NCI-H345 (cell line): ENCODE measurements around the gene ZFYVE28.

Experiments
- DNase-seq: peaks from one replicate; lab custom pipeline; 2025; lab: John Stamatoyannopoulos, UW

Gene ZFYVE28

DNA sequence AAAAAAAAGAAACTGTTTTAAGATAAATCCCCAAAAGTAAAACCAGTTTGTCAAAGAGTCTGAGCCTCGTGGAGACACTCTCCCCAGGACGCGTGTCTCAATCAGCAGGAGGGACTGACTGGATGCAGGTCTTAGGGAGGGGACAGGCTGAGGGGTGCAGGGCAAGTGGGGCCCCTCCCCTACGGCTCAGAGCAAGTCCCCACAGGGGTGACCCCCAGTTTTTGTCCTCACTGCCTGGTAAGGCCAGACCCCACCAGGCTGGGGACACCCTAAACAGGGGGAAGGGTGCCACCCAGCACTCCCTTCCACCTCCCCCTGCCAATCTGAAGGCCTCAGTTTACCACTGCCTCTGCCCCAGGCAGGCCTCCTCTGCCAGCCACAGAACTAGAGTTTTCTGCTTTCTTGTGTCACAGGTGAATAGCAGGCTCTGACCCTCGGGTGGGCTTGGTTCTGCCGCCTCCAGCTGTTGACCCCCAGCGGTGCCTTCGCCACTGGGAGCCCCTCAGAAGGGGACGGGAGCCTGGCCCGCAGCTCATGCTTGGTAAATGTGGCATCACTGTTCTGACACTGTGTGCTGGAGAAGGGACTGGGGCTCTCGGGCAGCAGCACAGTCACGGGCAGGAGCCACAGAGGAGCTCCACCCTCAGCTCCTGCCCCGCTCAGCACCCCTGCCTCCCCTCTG, 86.8 kb downstream of the ZFYVE28 start:
- DNase-seq: no peak

DNA sequence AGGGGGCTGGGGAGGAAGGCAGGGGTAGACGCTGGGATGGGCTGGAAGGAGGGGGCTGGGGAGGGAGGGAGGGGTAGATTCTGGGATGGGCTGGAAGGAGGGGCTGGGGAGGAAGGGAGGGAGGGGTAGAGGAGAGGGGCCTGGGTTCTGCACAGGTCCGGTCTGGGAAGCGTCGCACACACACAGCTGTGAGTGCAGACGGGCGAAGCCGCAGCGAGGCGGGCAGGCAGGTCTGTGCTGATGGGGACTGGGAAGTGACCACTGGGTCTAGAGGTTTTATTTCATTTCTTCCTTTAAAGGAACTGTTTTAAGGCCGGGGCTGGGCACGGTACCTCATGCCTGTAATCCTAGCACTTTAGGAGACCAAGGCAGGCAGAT, 87.4 kb downstream of the ZFYVE28 start:
- DNase-seq: no peak

DNA sequence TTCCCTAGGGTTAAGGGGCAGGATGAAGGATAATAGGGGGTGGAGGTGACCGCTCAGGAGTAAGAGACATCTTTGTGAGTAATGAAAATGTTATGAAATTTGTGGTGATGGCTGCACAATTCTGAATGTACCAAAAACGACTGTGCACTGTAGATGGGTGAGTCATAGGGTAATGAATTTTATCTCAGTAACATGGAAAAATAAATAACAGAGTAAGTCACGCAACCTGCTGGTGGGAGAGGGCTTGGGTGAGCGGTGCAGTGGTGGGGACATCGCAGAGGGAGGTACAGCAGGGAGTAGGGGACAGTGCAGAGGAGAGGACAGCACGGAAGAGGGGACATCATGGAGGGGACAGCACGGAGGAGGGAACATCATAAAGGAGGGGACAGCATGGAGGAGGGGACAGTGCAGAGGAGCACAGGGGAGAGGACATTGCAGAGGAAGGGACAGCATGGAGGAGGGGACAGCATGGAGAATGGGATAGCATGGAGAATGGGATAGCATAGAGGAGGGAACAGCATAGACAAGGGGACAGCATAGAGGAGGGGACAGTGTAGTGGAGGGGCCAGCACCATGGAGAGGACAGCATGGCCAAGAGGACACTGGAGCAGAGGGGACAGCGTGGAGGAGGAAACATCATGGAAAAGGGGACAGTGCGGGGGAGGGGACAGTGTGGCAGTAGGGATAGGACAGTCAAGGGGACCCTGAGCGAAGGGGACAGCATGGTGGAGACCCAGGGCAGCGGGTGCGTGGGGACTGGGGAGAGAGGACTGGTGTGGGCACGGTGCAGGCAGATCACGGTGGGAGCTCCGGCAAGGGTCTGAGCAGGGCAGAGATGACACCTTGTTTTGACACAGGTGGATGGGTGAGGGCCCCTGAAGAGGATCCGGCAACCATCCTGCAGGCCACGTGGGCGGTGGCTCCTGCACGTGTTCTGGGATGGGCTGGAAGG, 88.1 kb downstream of the ZFYVE28 start:
- no peak for DNase-seq

- no peak for DNase-seq
Measured at GRCh38 chr4:2327579-2327978, 90.9 kb downstream of the ZFYVE28 start.

DNA sequence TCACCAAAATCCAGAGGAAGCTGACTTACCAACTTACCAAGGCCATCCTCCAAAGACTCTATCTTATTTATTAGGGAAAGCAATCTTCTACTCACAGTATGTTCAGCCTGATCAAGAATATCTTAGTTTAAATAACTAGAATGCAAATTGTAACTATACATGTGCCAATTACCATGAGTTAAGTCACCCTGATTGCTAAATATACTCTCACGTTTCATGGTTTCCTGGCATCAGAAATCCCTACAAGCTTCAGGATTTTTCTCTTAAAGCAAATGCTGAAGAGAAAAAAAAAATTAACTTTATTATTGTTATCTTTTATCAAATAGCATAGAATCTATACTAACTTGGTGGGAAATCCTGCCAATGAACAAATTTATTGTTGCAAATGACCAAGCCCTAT, 93.6 kb downstream of the ZFYVE28 start:
- no peak for DNase-seq

DNA sequence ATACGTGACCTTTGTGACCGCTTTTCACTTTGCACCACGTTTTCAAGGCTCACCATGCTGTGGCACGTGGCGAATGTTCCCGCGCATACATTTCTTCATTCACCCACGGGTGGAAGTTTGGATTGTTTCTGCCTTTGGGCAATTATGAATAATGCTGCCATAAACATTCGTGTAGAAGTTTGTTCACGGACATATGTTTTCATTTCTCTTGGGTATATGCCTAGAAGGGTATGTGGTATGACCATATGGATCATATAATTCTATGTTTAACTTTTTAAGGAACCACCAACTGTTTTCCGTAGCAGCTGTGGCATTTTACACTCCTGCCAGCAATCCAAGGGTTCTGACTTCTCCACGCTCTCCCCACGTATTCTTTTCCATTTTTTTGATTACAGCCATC, 95.6 kb downstream of the ZFYVE28 start:
- no peak for DNase-seq

GRCh38 chr4:2322227-2322626, 96.2 kb downstream of the ZFYVE28 start:
- DNase-seq: no peak

GRCh38 chr4:2321279-2322196, 96.9 kb downstream of the ZFYVE28 start:
- no peak for DNase-seq

- DNase-seq: no peak
Measured at GRCh38 chr4:2320746-2321145, 97.7 kb downstream of the ZFYVE28 start.

- DNase-seq: no peak
Measured at GRCh38 chr4:2320152-2320551, 98.3 kb downstream of the ZFYVE28 start.

- no peak for DNase-seq
Measured at GRCh38 chr4:2318885-2319284, 99.6 kb downstream of the ZFYVE28 start.

DNA sequence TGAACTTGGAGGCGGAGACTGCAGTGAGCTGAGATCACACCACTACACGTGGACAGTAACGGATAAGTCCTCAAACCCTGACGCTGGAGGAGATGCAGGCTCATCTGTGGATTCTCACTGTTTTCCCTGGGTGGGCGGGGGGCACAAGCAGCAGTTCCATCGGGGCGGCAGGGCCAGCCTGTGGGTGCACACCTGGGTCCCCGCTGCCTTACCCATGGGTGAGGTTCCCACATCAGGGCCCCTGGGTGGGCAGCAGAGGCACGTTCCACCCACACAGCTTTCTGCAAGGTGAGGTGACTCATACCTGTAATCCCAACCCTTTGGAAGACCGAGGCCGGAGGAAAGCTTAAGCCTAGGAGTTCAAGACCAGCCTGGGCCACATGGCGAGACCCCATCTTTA, 100.0 kb downstream of the ZFYVE28 start:
- DNase-seq: no peak

GRCh38 chr4:2313366-2313765, 105.1 kb downstream of the ZFYVE28 start:
- no peak for DNase-seq

DNA sequence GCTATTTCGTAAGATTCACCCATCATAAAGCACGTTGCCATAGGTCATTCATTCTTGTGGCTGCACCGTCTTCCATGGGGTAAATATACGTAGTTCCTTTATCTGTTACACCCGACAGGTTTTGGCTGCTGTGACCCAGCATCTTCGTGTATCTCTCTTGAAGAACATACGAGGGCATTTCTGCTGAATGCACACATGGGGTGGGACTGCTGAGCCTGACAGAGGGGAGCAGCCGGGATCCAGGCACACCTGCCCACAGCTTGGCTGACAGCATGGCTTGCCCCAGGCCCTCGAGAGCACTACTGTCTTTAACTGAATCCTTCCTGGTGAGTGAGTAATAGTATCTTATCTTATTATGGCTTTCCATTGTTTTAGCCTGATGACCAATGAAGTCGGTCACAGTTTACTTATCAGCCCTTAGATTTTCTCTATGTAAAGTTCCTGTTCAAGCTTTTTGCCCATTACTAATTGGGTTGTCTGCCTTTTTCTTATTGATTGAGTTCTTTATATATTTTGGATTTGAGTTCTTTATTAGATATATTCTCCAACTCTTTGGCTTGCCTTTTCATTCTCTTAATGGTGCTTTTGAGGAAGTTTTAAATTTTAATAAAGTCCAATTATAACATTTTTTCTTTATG, 111.6 kb downstream of the ZFYVE28 start:
- no peak for DNase-seq

- no peak for DNase-seq
Measured at GRCh38 chr4:2305766-2306501, 112.5 kb downstream of the ZFYVE28 start.

GRCh38 chr4:2304877-2305561, 113.4 kb downstream of the ZFYVE28 start:
- no peak for DNase-seq

- no peak for DNase-seq
Measured at GRCh38 chr4:2304321-2304876, 114.0 kb downstream of the ZFYVE28 start.

DNA sequence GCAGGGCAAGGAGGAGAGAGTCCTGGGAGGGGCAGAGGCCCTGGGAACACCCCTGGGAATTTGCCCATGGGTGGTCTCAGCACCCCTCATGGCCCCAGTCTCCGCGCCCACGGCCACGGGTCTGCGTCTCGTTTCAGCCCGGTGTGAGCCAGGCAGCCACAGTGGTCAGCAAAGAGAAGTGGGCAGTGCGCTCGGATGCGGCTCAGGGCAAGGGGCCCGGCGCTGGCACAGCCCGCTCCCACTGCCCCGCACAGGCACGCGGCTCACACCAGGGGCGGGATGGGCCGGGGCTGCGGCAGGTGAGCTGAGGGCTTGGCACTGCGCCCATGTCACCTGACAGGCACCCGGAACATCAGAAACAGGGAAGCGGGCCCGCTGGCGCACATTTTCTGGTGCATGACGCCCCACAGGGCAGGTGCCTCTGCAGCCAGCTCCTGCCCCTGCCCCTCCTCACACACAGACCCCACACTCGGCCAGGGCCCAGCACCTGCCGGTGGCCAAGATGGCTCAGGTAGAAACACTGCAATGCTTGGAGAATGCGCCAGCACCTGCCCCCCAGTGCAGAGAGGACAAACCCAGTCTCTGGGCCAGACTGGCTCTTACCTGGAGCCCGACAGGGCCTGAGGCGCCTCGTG, 114.6 kb downstream of the ZFYVE28 start:
- DNase-seq: peak; percentile 63

- no peak for DNase-seq
Measured at GRCh38 chr4:2303121-2303685, 115.2 kb downstream of the ZFYVE28 start.
